Gastroesophageal sphincter (tissue), 4 donors: Measurements from ENCODE around the gene FAM83C. TPM values are rescaled to one million over a fixed set of nuclear protein-coding genes. Genes with fewer than 3 reads are reported as not detected.

Source experiments
- ATAC-seq: fragments of 150-250 bp; one replicate; pipeline ENCODE4 v1.9.1; 2016; ENCODE audit warnings: mild to moderate bottlenecking, moderate library complexity
- H3K27ac ChIP-seq, 4 donors: fragments of 200-600 bp; sonication (generic) in 3 of 4; 1 replicate in 3 of 4; 2 replicates in 1 of 4; pipeline ENCODE4 v1.5.1; 2016 to 2019
- H3K27me3 ChIP-seq: fragments of 200-600 bp; sonication (generic); one replicate; pipeline ENCODE4 v1.5.1; 2019
- H3K36me3 ChIP-seq, 2 donors: fragments of 200-600 bp; sonication (generic); one replicate each; pipeline ENCODE4 v1.5.1; 2019; ENCODE audit warnings: control low read depth in 1 of 2
- H3K4me1 ChIP-seq, 3 donors: fragments of 200-600 bp; sonication (generic); 1 replicate in 2 of 3; 2 replicates in 1 of 3; pipeline ENCODE4 v1.5.1; 2016 to 2019; ENCODE audit warnings: control low read depth in 2 of 3
- H3K4me3 ChIP-seq, 2 donors: fragments of 200-600 bp; sonication (generic); one replicate each; pipeline ENCODE4 v1.5.1; 2019; ENCODE audit warnings: mild to moderate bottlenecking in 1 of 2, moderate library complexity in 1 of 2
- H3K9me3 ChIP-seq, 3 donors: fragments of 200-600 bp; sonication (generic); one replicate each; pipeline ENCODE4 v1.5.1; 2017 to 2019; ENCODE audit warnings: control low read depth in 2 of 3
- EP300 ChIP-seq: sonication (generic); formaldehyde crosslinking; IDR thresholded peaks from one replicate; pipeline ENCODE4 v1.6.1; 2017; ENCODE audit warnings: antibody characterized with exemption, mild to moderate bottlenecking
- POLR2A ChIP-seq, 2 donors: fragments of 450-650 bp; IDR thresholded peaks; one replicate each; pipeline ENCODE4 v1.6.1; 2017; ENCODE audit warnings: antibody characterized with exemption in 2 of 2, mild to moderate bottlenecking in 2 of 2, moderate library complexity in 1 of 2
- POLR2AphosphoS5 ChIP-seq: sonication (generic); formaldehyde crosslinking; IDR thresholded peaks from one replicate; pipeline ENCODE4 v1.6.1; 2017; ENCODE audit warnings: antibody characterized with exemption
- WGBS, 2 donors: methylation state at CpG; one replicate each; pipeline ENCODE4 v1.1.5; 2018; ENCODE audit warnings: low coverage in 1 of 2; 5-methylcytosine and 5-hydroxymethylcytosine counted together
- total RNA-seq, 4 donors: library from RNA; depleted of rRNA; stranded (reverse); fragments of >200 nt; gene quantifications; one replicate each; pipeline ENCODE4 v1.1.0, GENCODE V29; 2016
- TF ChIP-seq, protein P1 (sequence below), 4 experiments: fragments of 200-600 bp in 2 of 4; fragments of 450-650 bp in 2 of 4; sonication (generic) in 1 of 4; IDR thresholded peaks; one replicate each; pipeline ENCODE4 v1.5.1; 2017 to 2019; ENCODE audit warnings: antibody characterized with exemption in 4 of 4, mild to moderate bottlenecking in 2 of 4, moderate library complexity in 2 of 4

Gene FAM83C
- total RNA-seq, 4 donors from 2014 or later, result 1.4 TPM; not detected in 3

DNA sequence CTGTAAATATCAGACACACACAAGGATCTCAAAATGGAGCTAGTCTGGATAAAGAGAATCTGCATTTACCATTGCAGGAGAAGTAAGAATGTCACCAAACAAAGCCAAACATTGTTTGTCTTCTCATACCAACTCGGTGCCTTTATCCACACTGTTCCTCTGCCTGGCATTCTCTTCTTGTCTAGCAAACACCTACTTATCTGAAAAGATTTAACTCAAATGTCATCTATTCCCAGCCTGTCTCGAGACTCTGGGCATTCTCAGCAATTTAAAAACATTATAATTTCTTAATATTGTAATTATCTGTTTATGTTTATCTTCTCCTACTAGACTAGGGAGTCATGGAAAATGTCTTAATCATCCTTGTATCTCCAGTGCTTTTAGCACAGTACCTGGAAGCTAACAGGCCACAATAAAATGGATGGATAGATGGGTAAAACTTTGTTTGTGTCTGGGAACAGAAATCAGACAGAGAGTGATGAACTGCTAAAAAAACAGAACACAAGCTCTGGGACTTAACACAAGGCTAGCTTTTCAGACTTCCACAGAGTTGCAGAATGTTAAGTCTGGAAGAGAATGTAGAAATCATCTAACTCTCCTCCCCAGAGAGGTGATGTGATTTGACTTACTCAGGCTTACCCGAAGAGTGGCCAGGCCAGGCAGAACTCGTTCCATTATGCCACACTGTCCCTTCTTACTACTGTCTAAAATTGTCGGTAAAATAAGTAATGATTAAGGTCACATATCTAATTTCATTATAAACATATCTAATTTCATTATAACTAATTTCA, 42.3 kb upstream of the FAM83C start:
- 33 to 39% methylated on average over 5 of the region's 5 CpGs for WGBS, 2 donors

DNA sequence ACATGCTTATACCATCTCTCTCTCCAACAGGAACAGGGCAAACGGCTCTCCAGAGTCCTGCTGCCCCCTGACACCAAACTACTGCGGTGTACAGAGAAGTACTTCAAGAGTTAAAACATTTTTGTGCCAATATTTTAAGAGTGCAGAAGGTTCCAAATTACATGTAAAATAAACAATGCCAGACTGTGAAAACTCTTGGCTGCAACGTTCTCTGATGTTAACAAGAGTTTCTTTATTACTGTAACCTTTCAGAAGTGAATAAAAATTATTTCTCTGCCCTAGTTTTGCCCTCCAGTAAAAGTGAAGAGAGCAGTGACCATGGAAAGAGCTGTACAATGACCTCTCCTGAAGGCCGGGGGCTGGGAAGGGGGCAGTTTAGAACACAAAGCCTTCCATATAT, 41.4 kb upstream of the FAM83C start:
- no peak for ATAC-seq
- Histone ChIP-seq H3K27me3 (no peaks in the 10 kb centered on the region), H3K4me3 (no peak overlapping the region), H3K9me3 (no peaks in the 10 kb centered on the region), H3K36me3 (no peaks in the 10 kb centered on the region), H3K27ac (peak overlapping the region; percentile 55 to 75 (median 59)), H3K4me1 (peaks cover 12 to 57% (median 13%) of the 10 kb centered on the region in 3 donors)
- TF ChIP-seq POLR2AphosphoS5 (peak; percentile 72), POLR2A (IDR thresholded peaks at IDR 0.05) (no peak), EP300 (no peak)
- WGBS, 2 donors, result 5 to 28% methylated on average over 4 of the region's 4 CpGs

More for the DNA sequence above, 42.3 kb upstream of the FAM83C start:
- no peaks in the 10 kb centered on the region for H3K36me3 ChIP-seq
- H3K27me3 ChIP-seq, result no peaks in the 10 kb centered on the region
- H3K9me3 ChIP-seq, result no peaks in the 10 kb centered on the region
- TF ChIP-seq POLR2AphosphoS5 (peak; percentile 13), POLR2A (IDR thresholded peaks at IDR 0.05) (no peak)
- TF ChIP-seq, protein P1, sequence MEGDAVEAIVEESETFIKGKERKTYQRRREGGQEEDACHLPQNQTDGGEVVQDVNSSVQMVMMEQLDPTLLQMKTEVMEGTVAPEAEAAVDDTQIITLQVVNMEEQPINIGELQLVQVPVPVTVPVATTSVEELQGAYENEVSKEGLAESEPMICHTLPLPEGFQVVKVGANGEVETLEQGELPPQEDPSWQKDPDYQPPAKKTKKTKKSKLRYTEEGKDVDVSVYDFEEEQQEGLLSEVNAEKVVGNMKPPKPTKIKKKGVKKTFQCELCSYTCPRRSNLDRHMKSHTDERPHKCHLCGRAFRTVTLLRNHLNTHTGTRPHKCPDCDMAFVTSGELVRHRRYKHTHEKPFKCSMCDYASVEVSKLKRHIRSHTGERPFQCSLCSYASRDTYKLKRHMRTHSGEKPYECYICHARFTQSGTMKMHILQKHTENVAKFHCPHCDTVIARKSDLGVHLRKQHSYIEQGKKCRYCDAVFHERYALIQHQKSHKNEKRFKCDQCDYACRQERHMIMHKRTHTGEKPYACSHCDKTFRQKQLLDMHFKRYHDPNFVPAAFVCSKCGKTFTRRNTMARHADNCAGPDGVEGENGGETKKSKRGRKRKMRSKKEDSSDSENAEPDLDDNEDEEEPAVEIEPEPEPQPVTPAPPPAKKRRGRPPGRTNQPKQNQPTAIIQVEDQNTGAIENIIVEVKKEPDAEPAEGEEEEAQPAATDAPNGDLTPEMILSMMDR (IDR thresholded peaks at IDR 0.05), result no peak
- no peak overlapping the region for H3K4me3 ChIP-seq
- ATAC-seq, result no peak
- peak overlapping the region; percentile 55 to 75 (median 59) for H3K27ac ChIP-seq
- peaks cover 18 to 65% (median 19%) of the 10 kb centered on the region in 3 donors for H3K4me1 ChIP-seq

DNA sequence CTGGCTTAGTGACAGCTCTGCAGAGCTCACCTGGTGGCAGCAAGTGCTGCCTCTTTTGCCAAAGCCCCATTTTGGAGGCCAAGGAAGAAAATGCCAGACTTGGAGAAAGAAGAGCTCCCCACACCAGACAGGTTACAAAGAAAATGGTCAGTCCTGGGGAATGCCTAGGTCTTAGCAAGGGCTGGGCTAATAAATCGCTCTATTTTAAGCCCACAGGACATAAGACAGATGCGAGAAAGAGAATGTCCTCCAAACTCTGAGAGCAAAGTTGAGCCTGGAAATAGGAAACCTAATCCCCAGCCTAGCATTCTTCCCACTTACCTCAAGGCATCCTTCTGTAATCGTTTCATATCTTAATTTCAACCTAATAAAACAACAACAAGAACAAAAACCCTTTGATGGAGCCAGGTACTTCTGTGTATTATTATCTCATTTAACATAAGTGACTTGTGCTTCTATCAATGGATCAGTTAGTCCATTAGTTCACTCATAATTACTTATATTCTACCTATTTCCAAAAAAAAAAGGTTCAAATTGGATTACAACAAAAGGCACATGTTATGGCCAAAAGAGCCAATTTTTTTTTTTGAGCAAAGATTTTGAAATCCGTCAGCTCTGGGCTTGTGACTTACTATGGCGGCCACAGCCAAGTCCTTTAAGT, 40.4 kb upstream of the FAM83C start:
- peak overlapping the region in 1 of 4 donors; percentile 75 for H3K27ac ChIP-seq
- no peaks in the 10 kb centered on the region for H3K36me3 ChIP-seq

DNA sequence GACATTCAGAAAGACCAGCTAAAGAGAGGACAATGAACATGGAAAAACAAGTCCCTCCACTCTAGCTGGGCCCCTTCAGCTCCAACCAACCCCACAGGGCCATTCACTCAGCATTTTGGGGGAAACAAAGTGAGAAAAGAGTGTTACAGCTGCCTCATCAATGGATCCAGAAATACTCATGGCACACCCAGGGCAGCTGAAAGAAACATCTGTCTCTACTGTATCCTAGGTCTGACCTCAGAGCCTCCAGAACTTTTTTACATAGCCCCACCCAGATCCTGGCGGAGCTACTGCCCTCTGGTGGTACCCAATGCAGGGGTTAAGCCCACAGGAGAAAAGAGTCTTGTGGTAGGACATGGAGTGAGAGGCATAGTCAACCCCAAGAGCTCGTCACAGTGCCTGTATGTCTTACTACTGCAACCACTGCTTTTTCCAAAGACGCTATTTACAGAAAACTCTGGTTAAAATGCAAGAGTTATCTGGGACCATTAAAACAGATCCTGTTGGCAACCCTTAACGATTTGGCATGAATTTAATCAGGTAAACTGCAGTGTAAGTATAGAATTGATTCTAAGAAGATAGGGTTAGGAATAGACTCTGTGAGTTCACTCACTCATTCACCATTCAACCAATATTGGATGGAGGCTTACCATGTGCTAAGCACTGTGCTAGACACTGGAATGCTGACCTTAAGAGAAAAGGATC, 37.4 kb upstream of the FAM83C start:
- no peaks in the 10 kb centered on the region for H3K27me3 ChIP-seq
- H3K4me3 ChIP-seq, result no peak overlapping the region
- WGBS, 2 donors, result 87% methylated on average over 3 to 4 of the region's 4 CpGs
- H3K27ac ChIP-seq, result no peak overlapping the region
- no peak for ATAC-seq
- peaks cover 6 to 35% (median 10%) of the 10 kb centered on the region in 3 donors for H3K4me1 ChIP-seq
- no peaks in the 10 kb centered on the region for H3K9me3 ChIP-seq
- H3K36me3 ChIP-seq, result no peaks in the 10 kb centered on the region
- TF ChIP-seq, protein P1 (IDR thresholded peaks at IDR 0.05), result peak in 1 of 4 experiments; percentile 37
- TF ChIP-seq POLR2AphosphoS5, result no peak

More for the DNA sequence above, 40.4 kb upstream of the FAM83C start:
- Histone ChIP-seq H3K27me3 (no peaks in the 10 kb centered on the region), H3K4me1 (peaks cover 6 to 48% (median 13%) of the 10 kb centered on the region in 3 donors), H3K9me3 (no peaks in the 10 kb centered on the region), H3K4me3 (no peak overlapping the region)
- WGBS, 2 donors, result 52 to 58% methylated on average over 4 to 5 of the region's 5 CpGs
- no peak for TF ChIP-seq POLR2A (IDR thresholded peaks at IDR 0.05)
- TF ChIP-seq, protein P1 (IDR thresholded peaks at IDR 0.05), result no peak
- no peak for TF ChIP-seq EP300
- TF ChIP-seq POLR2AphosphoS5, result no peak
- no peak for ATAC-seq

DNA sequence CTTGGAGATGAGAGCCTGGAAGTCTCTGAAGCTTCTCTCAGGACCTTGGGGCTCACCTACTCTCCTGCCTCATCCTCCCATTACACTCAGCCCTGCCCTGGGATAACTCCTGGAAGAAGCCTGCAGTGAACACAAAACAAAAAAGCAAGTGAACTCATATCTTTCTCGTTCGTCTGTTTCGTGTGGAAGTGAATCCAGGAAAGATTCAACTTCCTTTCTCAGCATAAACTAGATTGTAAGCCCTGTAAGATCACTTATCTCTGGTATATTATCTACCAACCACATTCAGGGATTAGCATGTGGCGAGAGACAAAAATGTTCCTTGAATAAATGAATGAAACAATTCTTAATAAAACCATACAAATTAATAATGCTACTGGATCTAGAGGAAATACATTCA, 36.5 kb upstream of the FAM83C start:
- 84 to 86% methylated on average over 2 to 4 of the region's 4 CpGs for WGBS, 2 donors
- no peaks in the 10 kb centered on the region for H3K27me3 ChIP-seq
- no peak overlapping the region for H3K27ac ChIP-seq
- ATAC-seq, result no peak
- H3K9me3 ChIP-seq, result no peaks in the 10 kb centered on the region
- H3K4me3 ChIP-seq, result no peak overlapping the region
- no peaks in the 10 kb centered on the region for H3K36me3 ChIP-seq
- TF ChIP-seq, protein P1 (IDR thresholded peaks at IDR 0.05), result no peak
- TF ChIP-seq POLR2AphosphoS5, result no peak
- no peak for TF ChIP-seq EP300
- no peak for TF ChIP-seq POLR2A (IDR thresholded peaks at IDR 0.05)
- H3K4me1 ChIP-seq, result peaks cover 2 to 26% (median 4%) of the 10 kb centered on the region in 3 donors
